IMR-90 (cell line): Measurements from ENCODE around the gene EIF3K. TPM values are rescaled to one million over a fixed set of nuclear protein-coding genes. Genes with fewer than 3 reads are reported as not detected.

Experiments used
- ATAC-seq: fragments of 200-7000 bp; cut with Tn5 transposase; 2 replicates; pipeline ENCODE4 v1.9.1; 2020; ENCODE audit warnings: low read depth, mild to moderate bottlenecking, moderate library complexity
- BruUV-seq: library from RNA; stranded (reverse); fragments of 400-500 nt; replicated peaks from 2 replicates; lab custom pipeline; 2021; lab: Mats Ljungman, UMichigan
- CTCF ChIA-PET: fragments of 300-600 bp; formaldehyde crosslinking; extraction: SDS; loops from one replicate; lab custom pipeline; 2021; ENCODE audit warnings: antibody characterized with exemption; lab: Yijun Ruan, JAX
- POLR2A ChIA-PET: fragments of 300-600 bp; sonication (Branson Sonifier 250); formaldehyde crosslinking; loops from one replicate; lab custom pipeline; 2022; ENCODE audit warnings: antibody characterized with exemption; ENCODE audit not compliant: unreplicated experiment; lab: Charles Lee
- DNase-seq: peaks from one replicate; pipeline ENCODE4 v3.0.0; 2013
- H2AFZ ChIP-seq: replicated peaks from 2 replicates; pipeline ENCODE3; 2013; ENCODE audit warnings: low read length, mild to moderate bottlenecking; ENCODE audit not compliant: poor library complexity
- H2AK5ac ChIP-seq: 2 replicates; pipeline ENCODE4 v1.6.1; 2013; ENCODE audit warnings: low read depth, low read length, inconsistent platforms
- H2AK9ac ChIP-seq: replicated peaks from 2 replicates; pipeline ENCODE3; 2013; ENCODE audit warnings: mild to moderate bottlenecking, low read depth, low read length, moderate library complexity; ENCODE audit not compliant: poor library complexity
- H2BK120ac ChIP-seq: 2 replicates; pipeline ENCODE4 v1.6.1; 2013; ENCODE audit warnings: low read depth, low read length, inconsistent platforms
- H2BK15ac ChIP-seq: 3 replicates; pipeline ENCODE4 v1.6.1; 2013; ENCODE audit warnings: low read depth, low read length, inconsistent platforms
- H2BK20ac ChIP-seq: 2 replicates; pipeline ENCODE4 v1.6.1; 2013; ENCODE audit warnings: low read depth, mild to moderate bottlenecking, inconsistent platforms, low read length, moderate library complexity
- H2BK5ac ChIP-seq: 2 replicates; pipeline ENCODE4 v1.6.1; 2013; ENCODE audit warnings: mild to moderate bottlenecking, low read depth, low read length, inconsistent platforms; ENCODE audit not compliant: poor library complexity, severe bottlenecking
- H3K14ac ChIP-seq: replicated peaks from 2 replicates; pipeline ENCODE4 v1.6.1; 2013; ENCODE audit warnings: low read depth, low read length, inconsistent platforms
- H3K18ac ChIP-seq: 2 replicates; pipeline ENCODE4 v1.6.1; 2013; ENCODE audit warnings: low read depth, low read length, control low read depth
- H3K23ac ChIP-seq: 2 replicates; pipeline ENCODE4 v1.6.1; 2013; ENCODE audit warnings: low read depth, low read length, inconsistent platforms
- H3K27ac ChIP-seq: 2 replicates; pipeline ENCODE4 v1.5.1; 2013; ENCODE audit warnings: mild to moderate bottlenecking, control low read depth, low read length; ENCODE audit not compliant: insufficient read depth
- H3K27me3 ChIP-seq: 2 replicates; pipeline ENCODE4 v1.6.1; 2013; ENCODE audit warnings: low read length; ENCODE audit not compliant: control insufficient read depth, insufficient read depth
- H3K36me3 ChIP-seq: 2 replicates; pipeline ENCODE4 v1.6.1; 2013; ENCODE audit warnings: low read length, mixed read lengths; ENCODE audit not compliant: control insufficient read depth, insufficient read depth
- H3K4ac ChIP-seq: 2 replicates; pipeline ENCODE4 v1.6.1; 2013; ENCODE audit warnings: low read depth, low read length, inconsistent platforms
- H3K4me1 ChIP-seq: 2 replicates; pipeline ENCODE4 v1.6.1; 2013; ENCODE audit warnings: low read length, mixed read lengths; ENCODE audit not compliant: control insufficient read depth, insufficient read depth
- H3K4me2 ChIP-seq: 2 replicates; pipeline ENCODE4 v1.6.1; 2013; ENCODE audit warnings: low read depth, mild to moderate bottlenecking, control low read depth, low read length, moderate library complexity
- H3K4me3 ChIP-seq: 2 replicates; pipeline ENCODE4 v1.5.1; 2013; ENCODE audit warnings: low read depth, mild to moderate bottlenecking, control low read depth, low read length, moderate library complexity; ENCODE audit not compliant: insufficient read depth
- H3K56ac ChIP-seq: 2 replicates; pipeline ENCODE4 v1.6.1; 2013; ENCODE audit warnings: low read length, inconsistent platforms; ENCODE audit not compliant: insufficient read depth; ENCODE audit errors: extremely low read depth
- H3K79me1 ChIP-seq, 2 experiments: 2 replicates each; pipeline ENCODE4 v1.6.1; 2013; ENCODE audit warnings: low read length in 2 of 2, inconsistent platforms in 1 of 2, low read depth in 1 of 2
- H3K9ac ChIP-seq: 2 replicates; pipeline ENCODE4 v1.6.1; 2013; ENCODE audit warnings: low read depth, low read length, control low read depth
- H3K9me1 ChIP-seq: 2 replicates; pipeline ENCODE4 v1.6.1; 2013; ENCODE audit warnings: low read length, inconsistent platforms; ENCODE audit not compliant: insufficient read depth
- H3K9me3 ChIP-seq: 2 replicates; pipeline ENCODE4 v1.6.1; 2013; ENCODE audit warnings: low read length; ENCODE audit not compliant: control insufficient read depth, insufficient read depth
- H4K20me1 ChIP-seq: 2 replicates; pipeline ENCODE4 v1.6.1; 2013; ENCODE audit warnings: low read length, inconsistent platforms; ENCODE audit not compliant: insufficient read depth
- H4K5ac ChIP-seq: 2 replicates; pipeline ENCODE4 v1.6.1; 2013; ENCODE audit warnings: mild to moderate bottlenecking, low read depth, low read length, control low read depth
- H4K8ac ChIP-seq, 2 experiments: 2 replicates each; pipeline ENCODE4 v1.6.1; 2013; ENCODE audit warnings: low read depth in 2 of 2, low read length in 2 of 2, control low read depth in 1 of 2, inconsistent platforms in 1 of 2
- H4K91ac ChIP-seq: 2 replicates; pipeline ENCODE4 v1.6.1; 2013; ENCODE audit warnings: low read depth, low read length, inconsistent platforms; ENCODE audit not compliant: insufficient read depth
- ELK1 ChIP-seq: fragments of 150-350 bp; IDR thresholded peaks from 2 replicates; pipeline ENCODE4 v1.6.1; 2016; ENCODE audit warnings: low read depth, mild to moderate bottlenecking, low read length, moderate library complexity, borderline replicate concordance
- FOS ChIP-seq: fragments of 150-350 bp; IDR thresholded peaks from 2 replicates; pipeline ENCODE4 v1.6.1; 2016; ENCODE audit warnings: low read depth, low read length
- USF2 ChIP-seq: fragments of 150-350 bp; IDR thresholded peaks from 2 replicates; pipeline ENCODE4 v1.6.1; 2017; ENCODE audit warnings: mild to moderate bottlenecking, antibody characterized with exemption, low read length, low read depth
- WGBS, 2 experiments: methylation state at CpG; one replicate each; pipeline versions ENCODE4 v1.1.5 to v1.1.7; 2013; ENCODE audit warnings: missing lambda C conversion rate in 2 of 2; ENCODE audit not compliant: insufficient read length in 1 of 2; ENCODE audit errors: extremely low coverage in 2 of 2; 5-methylcytosine and 5-hydroxymethylcytosine counted together
- dilution Hi-C: fragments of 300-500 bp; cut with HindIII; formaldehyde crosslinking; loops from one replicate; pipeline ENCODE4 v1.14.3; 2018; ENCODE audit warnings: low sequenced_read_pairs; ENCODE audit not compliant: unreplicated experiment
- in situ Hi-C: fragments of 300-500 bp; cut with MboI; formaldehyde crosslinking; loops from 3 replicates; pipeline ENCODE4 v1.14.3; 2019; ENCODE audit warnings: low sequenced_read_pairs, inconsistent platforms, mixed read lengths
- intact Hi-C: fragments of 100-400 bp; cut with micrococcal nuclease; formaldehyde crosslinking; loops from 2 replicates; pipeline ENCODE4 v1.10.0; 2022
- polyA plus RNA-seq, 3 experiments: library from polyadenylated mRNA; depleted of rRNA; stranded (reverse); fragments of >200 nt; gene quantifications; 2 replicates each; pipeline ENCODE4 v1.2.3, GENCODE V29; 2012; ENCODE audit warnings: low replicate concordance in 1 of 3
- total RNA-seq: library from RNA; depleted of rRNA; stranded (reverse); fragments of >200 nt; gene quantifications from 2 replicates; pipeline ENCODE4 v1.2.3, GENCODE V29; 2012

Gene EIF3K
- total and polyA plus RNA-seq, 2 of the 4 experiments (the other 2 are of a cell fraction), result 575 to 1,137 TPM

- no peak overlapping the region for H4K91ac ChIP-seq
- no peak overlapping the region for H4K8ac ChIP-seq
- WGBS, 2 experiments, result 100% methylated on average over 4 of the region's 8 CpGs; no CpG with 5 or more reads in 1 of the 2 experiments
- peaks cover under 1% of the 10 kb centered on the region; the same call in 1 of the 2 replicates for H3K9me1 ChIP-seq
- no peak overlapping the region for H3K4me2 ChIP-seq
- no peak overlapping the region for H3K14ac ChIP-seq
- no TSS peak for BruUV-seq
- H2BK15ac ChIP-seq, result no peak overlapping the region
- no peak overlapping the region for H2AK5ac ChIP-seq
- H2AK9ac ChIP-seq, result peak overlapping the region; percentile 28
- no peak overlapping the region for H2BK20ac ChIP-seq
- peaks cover 18% of the 10 kb centered on the region for H4K20me1 ChIP-seq
- ATAC-seq (no peak), DNase-seq (no peak)
- intact Hi-C loops (loop anchor here (5.0 kb wide), 1 partner anchor 288 kb away; the partner anchor contains the start of genes MRPS12 and SARS2), dilution Hi-C loops (no loop called here), in situ Hi-C loops (loop anchor here (25.0 kb wide), 1 partner anchor 407 kb away; no protein-coding TSS in a partner anchor)
- no peak overlapping the region for H2AFZ ChIP-seq
- ChIA-PET POLR2A (no interaction called here), CTCF (interaction anchor here (1.3 kb wide), 1 partner anchor 10 kb away, joined by 3 read pairs; no protein-coding TSS in a partner anchor)
- TF ChIP-seq USF2, result no peak
- TF ChIP-seq FOS, result no peak
- no peak for TF ChIP-seq ELK1
- no peak overlapping the region for H2BK120ac ChIP-seq
- H3K4me3 ChIP-seq, result no peak overlapping the region
- 0 out of 4 replicates have a peak, but pooled peaks cover 0 to 3% of the 10 kb centered on the region in 2 experiments for H3K79me1 ChIP-seq
- H3K23ac ChIP-seq, result no peak overlapping the region
- no peak overlapping the region for H4K5ac ChIP-seq
- H2BK5ac ChIP-seq, result no peak overlapping the region
- H3K18ac ChIP-seq, result no peak overlapping the region
- no peaks in the 10 kb centered on the region for H3K27me3 ChIP-seq
- H3K4me1 ChIP-seq, result peaks cover under 1% of the 10 kb centered on the region; the same call in 1 of the 2 replicates
- no peak overlapping the region for H3K27ac ChIP-seq
- 0 out of 2 replicates have a peak, but pooled peaks cover 1% of the 10 kb centered on the region for H3K36me3 ChIP-seq
- H3K4ac ChIP-seq, result no peak overlapping the region
- no peak overlapping the region for H3K56ac ChIP-seq
- H3K9me3 ChIP-seq, result no peaks in the 10 kb centered on the region
- H3K9ac ChIP-seq, result no peak overlapping the region
These were observed 25.7 kb downstream of the EIF3K start for GRCh38 chr19:38644719-38645118.
